H9 (cell line): ENCODE results near the gene ELMOD1. TPM values are rescaled to one million over a fixed set of nuclear protein-coding genes. Genes with fewer than 3 reads are reported as not detected.

ENCODE experiments used
- DNase-seq: peaks from one replicate; pipeline ENCODE4 v3.0.0-alpha.2; 2017
- H2AFZ ChIP-seq: one replicate; pipeline ENCODE4 v1.6.1; 2013; ENCODE audit warnings: mild to moderate bottlenecking, low read length, control low read depth, moderate library complexity
- H2AK5ac ChIP-seq: 2 replicates; pipeline ENCODE4 v1.6.1; 2013; ENCODE audit warnings: low read length, control low read depth, mixed read lengths; ENCODE audit not compliant: insufficient read length
- H2BK120ac ChIP-seq: one replicate; pipeline ENCODE4 v1.6.1; 2013; ENCODE audit warnings: low read depth, mild to moderate bottlenecking, low read length, control low read depth, inconsistent platforms; ENCODE audit not compliant: poor library complexity, severe bottlenecking
- H2BK12ac ChIP-seq: 2 replicates; pipeline ENCODE4 v1.6.1; 2013; ENCODE audit warnings: low read length, control low read depth, mixed read lengths, low read depth; ENCODE audit not compliant: insufficient read length
- H2BK15ac ChIP-seq: 2 replicates; pipeline ENCODE4 v1.6.1; 2013; ENCODE audit warnings: low read depth, low read length, control low read depth
- H2BK20ac ChIP-seq: one replicate; pipeline ENCODE4 v1.6.1; 2013; ENCODE audit warnings: low read depth, mild to moderate bottlenecking, low read length, control low read depth, inconsistent platforms; ENCODE audit not compliant: poor library complexity, severe bottlenecking
- H2BK5ac ChIP-seq: 2 replicates; pipeline ENCODE4 v1.6.1; 2013; ENCODE audit warnings: low read length, control low read depth, mixed read lengths; ENCODE audit not compliant: insufficient read length
- H3K14ac ChIP-seq: 2 replicates; pipeline ENCODE4 v1.6.1; 2013; ENCODE audit warnings: low read length, control low read depth; ENCODE audit not compliant: insufficient read depth
- H3K18ac ChIP-seq: 2 replicates; pipeline ENCODE4 v1.6.1; 2013; ENCODE audit warnings: low read depth, mild to moderate bottlenecking, mixed read lengths, low read length, control low read depth; ENCODE audit not compliant: insufficient read length
- H3K23ac ChIP-seq: 2 replicates; pipeline ENCODE4 v1.6.1; 2013; ENCODE audit warnings: low read length, control low read depth, mixed read lengths, low read depth; ENCODE audit not compliant: insufficient read length
- H3K23me2 ChIP-seq: 2 replicates; pipeline ENCODE4 v1.6.1; 2013; ENCODE audit warnings: low read depth, mild to moderate bottlenecking, mixed read lengths, low read length, control low read depth; ENCODE audit not compliant: insufficient read length, poor library complexity, severe bottlenecking
- H3K27ac ChIP-seq: 2 replicates; pipeline ENCODE4 v1.5.1; 2013; ENCODE audit warnings: low read length, control low read depth, mixed read lengths, low read depth; ENCODE audit not compliant: insufficient read length
- H3K27me3 ChIP-seq: 2 replicates; pipeline ENCODE4 v1.6.1; 2013; ENCODE audit warnings: low read length, control low read depth, inconsistent platforms; ENCODE audit not compliant: insufficient read depth
- H3K4ac ChIP-seq: 2 replicates; pipeline ENCODE4 v1.6.1; 2013; ENCODE audit warnings: low read depth, mild to moderate bottlenecking, control low read depth, inconsistent platforms, low read length, moderate library complexity
- H3K4me1 ChIP-seq: 2 replicates; pipeline ENCODE4 v1.6.1; 2013; ENCODE audit warnings: low read length, control low read depth, inconsistent platforms; ENCODE audit not compliant: insufficient read depth
- H3K4me2 ChIP-seq: 2 replicates; pipeline ENCODE4 v1.6.1; 2013; ENCODE audit warnings: low read length, control low read depth, mixed read lengths; ENCODE audit not compliant: insufficient read length, insufficient read depth
- H3K56ac ChIP-seq: 2 replicates; pipeline ENCODE4 v1.6.1; 2013; ENCODE audit warnings: low read depth, mild to moderate bottlenecking, mixed read lengths, low read length, control low read depth; ENCODE audit not compliant: insufficient read length
- H3K79me1 ChIP-seq: 2 replicates; pipeline ENCODE4 v1.6.1; 2013; ENCODE audit warnings: low read depth, mild to moderate bottlenecking, moderate library complexity, low read length, control low read depth, inconsistent platforms; ENCODE audit not compliant: insufficient read depth, poor library complexity, severe bottlenecking
- H3K79me2 ChIP-seq: 2 replicates; pipeline ENCODE4 v1.6.1; 2013; ENCODE audit warnings: low read length, control low read depth, inconsistent platforms; ENCODE audit not compliant: insufficient read depth
- H3K9ac ChIP-seq: 2 replicates; pipeline ENCODE4 v1.6.1; 2013; ENCODE audit warnings: low read length, control low read depth, mixed read lengths; ENCODE audit not compliant: insufficient read length; ENCODE audit errors: extremely low read depth
- H3K9me3 ChIP-seq: one replicate; pipeline ENCODE4 v1.6.1; 2013; ENCODE audit warnings: low read depth, low read length, inconsistent platforms; ENCODE audit not compliant: control insufficient read depth
- H3T11ph ChIP-seq: one replicate; pipeline ENCODE4 v1.6.1; 2013; ENCODE audit warnings: mild to moderate bottlenecking, low read length, control low read depth, inconsistent platforms
- H4K20me1 ChIP-seq: one replicate; pipeline ENCODE4 v1.6.1; 2013; ENCODE audit not compliant: control insufficient read depth, insufficient read length, insufficient read depth
- H4K5ac ChIP-seq: 2 replicates; pipeline ENCODE4 v1.6.1; 2013; ENCODE audit warnings: low read depth, mild to moderate bottlenecking, mixed read lengths, low read length, control low read depth; ENCODE audit not compliant: insufficient read length
- H4K8ac ChIP-seq: replicated peaks from 2 replicates; pipeline ENCODE4 v1.6.1; 2013; ENCODE audit warnings: low read length, control low read depth, mixed read lengths, low read depth; ENCODE audit not compliant: insufficient read length
- H4K91ac ChIP-seq: 2 replicates; pipeline ENCODE4 v1.6.1; 2013; ENCODE audit warnings: low read depth, mild to moderate bottlenecking, moderate library complexity, mixed read lengths, low read length, control low read depth; ENCODE audit not compliant: insufficient read length
- H3K27ac Mint-ChIP-seq, 3 experiments: 2 replicates in 2 of 3; 3 replicates in 1 of 3; pipeline ENCODE4 v1.8.0; 2020 to 2021; ENCODE audit warnings: mixed read lengths in 3 of 3, mild to moderate bottlenecking in 1 of 3, moderate library complexity in 1 of 3
- H3K27me3 Mint-ChIP-seq: 2 replicates; pipeline ENCODE4 v1.8.0; 2021; ENCODE audit warnings: low read depth, mild to moderate bottlenecking, moderate library complexity, mixed read lengths
- H3K36me3 Mint-ChIP-seq, 3 experiments: 2 replicates in 2 of 3; 3 replicates in 1 of 3; pipeline ENCODE4 v1.8.0; 2020 to 2021; ENCODE audit warnings: low read depth in 3 of 3, mixed read lengths in 3 of 3; ENCODE audit not compliant: insufficient read depth in 1 of 3
- H3K4me1 Mint-ChIP-seq, 2 experiments: 2 replicates each; pipeline ENCODE4 v1.8.0; 2020; ENCODE audit warnings: mixed read lengths in 2 of 2
- H3K4me3 Mint-ChIP-seq, 2 experiments: 2 replicates in 1 of 2; 3 replicates in 1 of 2; pipeline ENCODE4 v1.8.0; 2020 to 2021; ENCODE audit warnings: mild to moderate bottlenecking in 2 of 2, mixed read lengths in 2 of 2, moderate library complexity in 1 of 2
- H3K9me3 Mint-ChIP-seq, 2 experiments: 2 replicates in 1 of 2; 3 replicates in 1 of 2; pipeline ENCODE4 v1.8.0; 2020; ENCODE audit warnings: mild to moderate bottlenecking in 2 of 2, mixed read lengths in 2 of 2, moderate library complexity in 1 of 2
- WGBS: extraction: QIAGEN DNeasy Blood & Tissue Kit; methylation state at CpG from one replicate; pipeline ENCODE4 v1.1.7; 2013; ENCODE audit warnings: missing lambda C conversion rate, low lambda C conversion rate, mixed read lengths; ENCODE audit not compliant: insufficient read length; ENCODE audit errors: extremely low coverage; 5-methylcytosine and 5-hydroxymethylcytosine counted together
- total RNA-seq: library from RNA; stranded (reverse); gene quantifications from 2 replicates; pipeline ENCODE4 v1.2.1, GENCODE V29; 2021
- TF ChIP-seq, protein P1 (sequence below): fragments of 200-600 bp; sonication (generic); conservative IDR thresholded peaks from 3 replicates; pipeline ENCODE4 v1.8.0; 2021; ENCODE audit warnings: antibody characterized with exemption, mild to moderate bottlenecking

ELMOD1 gene
- total RNA-seq, 1 experiment from 2014 or later = 0.61 TPM

- Histone ChIP-seq H3K9me3 (no peaks in the 10 kb centered on the region), H3K18ac (no peak overlapping the region), H2BK120ac (no peak overlapping the region), H2BK20ac (no peak overlapping the region), H3T11ph (no peak overlapping the region), H4K8ac (no peak overlapping the region), H2BK5ac (no peak overlapping the region), H3K4me2 (no peak overlapping the region), H3K79me2 (no peaks in the 10 kb centered on the region), H3K23ac (no peak overlapping the region), H3K27me3 (no peaks in the 10 kb centered on the region), H2BK15ac (no peak overlapping the region), H4K5ac (no peak overlapping the region), H3K4ac (no peak overlapping the region), H3K23me2 (no peaks in the 10 kb centered on the region), H2AFZ (no peak overlapping the region), H4K91ac (no peak overlapping the region), H3K14ac (no peak overlapping the region), H4K20me1 (no peaks in the 10 kb centered on the region), H3K56ac (no peak overlapping the region), H2BK12ac (no peak overlapping the region), H3K79me1 (no peaks in the 10 kb centered on the region), H3K4me1 (peaks cover 7% of the 10 kb centered on the region; the same call in 1 of the 2 replicates), H3K27ac (no peak overlapping the region), H3K9ac (no peak overlapping the region), H2AK5ac (no peak overlapping the region)
- Mint-ChIP-seq H3K27me3 (no peaks in the 10 kb centered on the region), H3K4me1 (peaks cover 17 to 19% of the 10 kb centered on the region in 2 experiments), H3K9me3 (no peaks in the 10 kb centered on the region), H3K36me3 (no peaks in the 10 kb centered on the region), H3K27ac (no peak overlapping the region), H3K4me3 (no peak overlapping the region)
- no peak for DNase-seq
- TF ChIP-seq, protein P1, sequence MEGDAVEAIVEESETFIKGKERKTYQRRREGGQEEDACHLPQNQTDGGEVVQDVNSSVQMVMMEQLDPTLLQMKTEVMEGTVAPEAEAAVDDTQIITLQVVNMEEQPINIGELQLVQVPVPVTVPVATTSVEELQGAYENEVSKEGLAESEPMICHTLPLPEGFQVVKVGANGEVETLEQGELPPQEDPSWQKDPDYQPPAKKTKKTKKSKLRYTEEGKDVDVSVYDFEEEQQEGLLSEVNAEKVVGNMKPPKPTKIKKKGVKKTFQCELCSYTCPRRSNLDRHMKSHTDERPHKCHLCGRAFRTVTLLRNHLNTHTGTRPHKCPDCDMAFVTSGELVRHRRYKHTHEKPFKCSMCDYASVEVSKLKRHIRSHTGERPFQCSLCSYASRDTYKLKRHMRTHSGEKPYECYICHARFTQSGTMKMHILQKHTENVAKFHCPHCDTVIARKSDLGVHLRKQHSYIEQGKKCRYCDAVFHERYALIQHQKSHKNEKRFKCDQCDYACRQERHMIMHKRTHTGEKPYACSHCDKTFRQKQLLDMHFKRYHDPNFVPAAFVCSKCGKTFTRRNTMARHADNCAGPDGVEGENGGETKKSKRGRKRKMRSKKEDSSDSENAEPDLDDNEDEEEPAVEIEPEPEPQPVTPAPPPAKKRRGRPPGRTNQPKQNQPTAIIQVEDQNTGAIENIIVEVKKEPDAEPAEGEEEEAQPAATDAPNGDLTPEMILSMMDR = no peak
- no CpG with 5 or more reads among the region's 4 CpGs for WGBS
Measured at GRCh38 chr11:107669893-107670601, 79.1 kb downstream of the ELMOD1 start.
